IMR-90 (cell line): ENCODE data around the gene CISTR. TPM values are rescaled to one million over a fixed set of nuclear protein-coding genes. Genes with fewer than 3 reads are reported as not detected.

Source experiments
- ATAC-seq: fragments of 200-7000 bp; cut with Tn5 transposase; 2 replicates; pipeline ENCODE4 v1.9.1; 2020; ENCODE audit warnings: low read depth, mild to moderate bottlenecking, moderate library complexity
- BruUV-seq: library from RNA; stranded (reverse); fragments of 400-500 nt; replicated peaks from 2 replicates; lab custom pipeline; 2021; lab: Mats Ljungman, UMichigan
- CTCF ChIA-PET: fragments of 300-600 bp; formaldehyde crosslinking; extraction: SDS; loops from one replicate; lab custom pipeline; 2021; ENCODE audit warnings: antibody characterized with exemption; lab: Yijun Ruan, JAX
- POLR2A ChIA-PET: fragments of 300-600 bp; sonication (Branson Sonifier 250); formaldehyde crosslinking; loops from one replicate; lab custom pipeline; 2022; ENCODE audit warnings: antibody characterized with exemption; ENCODE audit not compliant: unreplicated experiment; lab: Charles Lee
- DNase-seq: peaks from one replicate; pipeline ENCODE4 v3.0.0; 2013
- H2AFZ ChIP-seq: replicated peaks from 2 replicates; pipeline ENCODE3; 2013; ENCODE audit warnings: low read length, mild to moderate bottlenecking; ENCODE audit not compliant: poor library complexity
- H2AK5ac ChIP-seq: 2 replicates; pipeline ENCODE4 v1.6.1; 2013; ENCODE audit warnings: low read depth, low read length, inconsistent platforms
- H2AK9ac ChIP-seq: replicated peaks from 2 replicates; pipeline ENCODE3; 2013; ENCODE audit warnings: mild to moderate bottlenecking, low read depth, low read length, moderate library complexity; ENCODE audit not compliant: poor library complexity
- H2BK120ac ChIP-seq: 2 replicates; pipeline ENCODE4 v1.6.1; 2013; ENCODE audit warnings: low read depth, low read length, inconsistent platforms
- H2BK15ac ChIP-seq: 3 replicates; pipeline ENCODE4 v1.6.1; 2013; ENCODE audit warnings: low read depth, low read length, inconsistent platforms
- H2BK20ac ChIP-seq: 2 replicates; pipeline ENCODE4 v1.6.1; 2013; ENCODE audit warnings: low read depth, mild to moderate bottlenecking, inconsistent platforms, low read length, moderate library complexity
- H2BK5ac ChIP-seq: 2 replicates; pipeline ENCODE4 v1.6.1; 2013; ENCODE audit warnings: mild to moderate bottlenecking, low read depth, low read length, inconsistent platforms; ENCODE audit not compliant: poor library complexity, severe bottlenecking
- H3K14ac ChIP-seq: replicated peaks from 2 replicates; pipeline ENCODE4 v1.6.1; 2013; ENCODE audit warnings: low read depth, low read length, inconsistent platforms
- H3K18ac ChIP-seq: 2 replicates; pipeline ENCODE4 v1.6.1; 2013; ENCODE audit warnings: low read depth, low read length, control low read depth
- H3K23ac ChIP-seq: 2 replicates; pipeline ENCODE4 v1.6.1; 2013; ENCODE audit warnings: low read depth, low read length, inconsistent platforms
- H3K27ac ChIP-seq: 2 replicates; pipeline ENCODE4 v1.5.1; 2013; ENCODE audit warnings: mild to moderate bottlenecking, control low read depth, low read length; ENCODE audit not compliant: insufficient read depth
- H3K27me3 ChIP-seq: 2 replicates; pipeline ENCODE4 v1.6.1; 2013; ENCODE audit warnings: low read length; ENCODE audit not compliant: control insufficient read depth, insufficient read depth
- H3K36me3 ChIP-seq: 2 replicates; pipeline ENCODE4 v1.6.1; 2013; ENCODE audit warnings: low read length, mixed read lengths; ENCODE audit not compliant: control insufficient read depth, insufficient read depth
- H3K4ac ChIP-seq: 2 replicates; pipeline ENCODE4 v1.6.1; 2013; ENCODE audit warnings: low read depth, low read length, inconsistent platforms
- H3K4me1 ChIP-seq: 2 replicates; pipeline ENCODE4 v1.6.1; 2013; ENCODE audit warnings: low read length, mixed read lengths; ENCODE audit not compliant: control insufficient read depth, insufficient read depth
- H3K4me2 ChIP-seq: 2 replicates; pipeline ENCODE4 v1.6.1; 2013; ENCODE audit warnings: low read depth, mild to moderate bottlenecking, control low read depth, low read length, moderate library complexity
- H3K4me3 ChIP-seq: 2 replicates; pipeline ENCODE4 v1.5.1; 2013; ENCODE audit warnings: low read depth, mild to moderate bottlenecking, control low read depth, low read length, moderate library complexity; ENCODE audit not compliant: insufficient read depth
- H3K56ac ChIP-seq: 2 replicates; pipeline ENCODE4 v1.6.1; 2013; ENCODE audit warnings: low read length, inconsistent platforms; ENCODE audit not compliant: insufficient read depth; ENCODE audit errors: extremely low read depth
- H3K79me1 ChIP-seq, 2 experiments: 2 replicates each; pipeline ENCODE4 v1.6.1; 2013; ENCODE audit warnings: low read length in 2 of 2, inconsistent platforms in 1 of 2, low read depth in 1 of 2
- H3K9ac ChIP-seq: 2 replicates; pipeline ENCODE4 v1.6.1; 2013; ENCODE audit warnings: low read depth, low read length, control low read depth
- H3K9me1 ChIP-seq: 2 replicates; pipeline ENCODE4 v1.6.1; 2013; ENCODE audit warnings: low read length, inconsistent platforms; ENCODE audit not compliant: insufficient read depth
- H3K9me3 ChIP-seq: 2 replicates; pipeline ENCODE4 v1.6.1; 2013; ENCODE audit warnings: low read length; ENCODE audit not compliant: control insufficient read depth, insufficient read depth
- H4K20me1 ChIP-seq: 2 replicates; pipeline ENCODE4 v1.6.1; 2013; ENCODE audit warnings: low read length, inconsistent platforms; ENCODE audit not compliant: insufficient read depth
- H4K5ac ChIP-seq: 2 replicates; pipeline ENCODE4 v1.6.1; 2013; ENCODE audit warnings: mild to moderate bottlenecking, low read depth, low read length, control low read depth
- H4K8ac ChIP-seq, 2 experiments: 2 replicates each; pipeline ENCODE4 v1.6.1; 2013; ENCODE audit warnings: low read depth in 2 of 2, low read length in 2 of 2, control low read depth in 1 of 2, inconsistent platforms in 1 of 2
- H4K91ac ChIP-seq: 2 replicates; pipeline ENCODE4 v1.6.1; 2013; ENCODE audit warnings: low read depth, low read length, inconsistent platforms; ENCODE audit not compliant: insufficient read depth
- CEBPB ChIP-seq: IDR thresholded peaks from 2 replicates; pipeline ENCODE4 v1.6.1; 2012; ENCODE audit warnings: low read depth, low read length, improper control_type of control experiment
- CHD1 ChIP-seq: IDR thresholded peaks from 2 replicates; pipeline ENCODE4 v1.6.1; 2012; ENCODE audit warnings: low read depth, low read length, improper control_type of control experiment
- MAZ ChIP-seq: IDR thresholded peaks from 2 replicates; pipeline ENCODE4 v1.6.1; 2012; ENCODE audit warnings: low read depth, mild to moderate bottlenecking, low read length, improper control_type of control experiment, moderate library complexity, borderline replicate concordance
- NFE2L2 ChIP-seq: fragments of 150-350 bp; IDR thresholded peaks from 2 replicates; pipeline ENCODE4 v1.6.1; 2016; ENCODE audit warnings: low read depth, mild to moderate bottlenecking, low read length
- POLR2A ChIP-seq: IDR thresholded peaks from 2 replicates; pipeline ENCODE4 v1.6.1; 2012; ENCODE audit warnings: mild to moderate bottlenecking, low read depth, low read length
- RAD21 ChIP-seq: IDR thresholded peaks from 2 replicates; pipeline ENCODE4 v1.6.1; 2012; ENCODE audit warnings: low read length, improper control_type of control experiment
- RCOR1 ChIP-seq: IDR thresholded peaks from 2 replicates; pipeline ENCODE4 v1.6.1; 2012; ENCODE audit warnings: mild to moderate bottlenecking, low read length, improper control_type of control experiment; ENCODE audit not compliant: insufficient replicate concordance
- RFX5 ChIP-seq: IDR thresholded peaks from 2 replicates; pipeline ENCODE4 v1.8.0; 2012; ENCODE audit warnings: low read depth, mild to moderate bottlenecking, low read length, moderate library complexity
- WGBS, 2 experiments: methylation state at CpG; one replicate each; pipeline versions ENCODE4 v1.1.5 to v1.1.7; 2013; ENCODE audit warnings: missing lambda C conversion rate in 2 of 2; ENCODE audit not compliant: insufficient read length in 1 of 2; ENCODE audit errors: extremely low coverage in 2 of 2; 5-methylcytosine and 5-hydroxymethylcytosine counted together
- dilution Hi-C: fragments of 300-500 bp; cut with HindIII; formaldehyde crosslinking; loops from one replicate; pipeline ENCODE4 v1.14.3; 2018; ENCODE audit warnings: low sequenced_read_pairs; ENCODE audit not compliant: unreplicated experiment
- in situ Hi-C: fragments of 300-500 bp; cut with MboI; formaldehyde crosslinking; loops from 3 replicates; pipeline ENCODE4 v1.14.3; 2019; ENCODE audit warnings: low sequenced_read_pairs, inconsistent platforms, mixed read lengths
- intact Hi-C: fragments of 100-400 bp; cut with micrococcal nuclease; formaldehyde crosslinking; loops from 2 replicates; pipeline ENCODE4 v1.10.0; 2022
- polyA plus RNA-seq, 3 experiments: library from polyadenylated mRNA; depleted of rRNA; stranded (reverse); fragments of >200 nt; gene quantifications; 2 replicates each; pipeline ENCODE4 v1.2.3, GENCODE V29; 2012; ENCODE audit warnings: low replicate concordance in 1 of 3
- total RNA-seq: library from RNA; depleted of rRNA; stranded (reverse); fragments of >200 nt; gene quantifications from 2 replicates; pipeline ENCODE4 v1.2.3, GENCODE V29; 2012
- TF ChIP-seq, protein P1 (sequence below): fragments of 150-350 bp; IDR thresholded peaks from 2 replicates; pipeline ENCODE4 v1.6.1; 2016; ENCODE audit warnings: low read depth, mild to moderate bottlenecking, low read length, moderate library complexity, borderline replicate concordance

Gene CISTR
- total and polyA plus RNA-seq, 2 of the 4 experiments (the other 2 are of a cell fraction), result not detected

DNA sequence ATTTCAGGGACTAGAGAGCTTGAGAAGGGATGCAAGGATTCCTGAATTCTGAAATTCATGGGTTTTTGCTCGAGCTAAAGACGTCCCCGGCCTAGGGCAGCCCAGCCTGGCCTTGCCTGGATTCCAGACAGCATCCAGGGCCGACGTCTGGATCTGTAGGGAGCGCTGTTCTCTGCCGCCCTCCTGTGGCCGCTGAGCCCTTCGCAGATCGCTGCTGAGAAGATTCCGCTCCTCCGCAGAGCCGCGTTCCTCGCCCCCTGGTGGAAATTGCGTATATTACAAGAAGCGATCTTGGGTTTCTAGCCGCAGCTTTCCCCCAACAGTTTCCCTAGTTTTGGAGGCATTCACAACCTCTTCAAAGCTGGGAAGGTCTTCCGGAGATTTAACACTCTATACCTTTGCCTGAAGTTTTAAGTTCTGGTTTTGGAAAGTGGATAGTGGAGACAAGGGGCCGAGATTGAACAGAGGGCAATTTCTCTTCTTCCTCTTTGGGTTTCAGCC is 5.1 kb downstream of the CISTR start (continued):
- no peak for TF ChIP-seq RFX5

DNA sequence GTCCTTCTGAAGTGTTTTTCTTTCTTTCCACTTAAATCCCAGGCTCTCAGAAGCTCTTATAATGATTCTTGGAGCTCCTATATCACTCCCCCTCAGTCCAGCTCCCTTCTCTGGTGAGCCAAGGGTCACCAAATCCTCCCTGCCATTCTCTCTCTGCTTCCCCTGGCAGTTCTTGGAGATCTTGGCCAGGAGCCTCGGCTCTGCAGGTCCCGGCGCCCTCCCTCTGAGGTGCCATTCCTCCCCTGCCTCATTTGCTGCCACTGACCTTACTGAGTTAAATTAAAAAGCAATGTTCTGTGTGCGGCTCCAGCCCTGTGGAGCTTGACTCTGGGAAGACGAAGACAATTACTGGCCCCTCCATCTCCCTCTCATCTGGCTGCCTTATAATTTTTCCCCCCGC is 7.0 kb downstream of the CISTR start:
- H2BK5ac ChIP-seq, result no peak overlapping the region
- no peaks in the 10 kb centered on the region for H3K79me1 ChIP-seq
- no peak overlapping the region for H4K5ac ChIP-seq
- ATAC-seq, result no peak
- ChIA-PET CTCF (interaction anchor here (2.4 to 5.3 kb wide), 2 partner anchors 17 to 42 kb away, joined by 9 to 48 read pairs; partner anchors contain the start of gene CALCOCO1), POLR2A (no interaction called here)
- H3K4ac ChIP-seq, result no peak overlapping the region
- 52% methylated on average over 4 of the region's 6 CpGs; no CpG with 5 or more reads in 1 of the 2 experiments for WGBS, 2 experiments
- H3K9ac ChIP-seq, result no peak overlapping the region
- no peak overlapping the region for H2BK20ac ChIP-seq
- no peak overlapping the region for H3K23ac ChIP-seq
- DNase-seq, result no peak
- H3K4me2 ChIP-seq, result no peak overlapping the region
- H3K9me3 ChIP-seq, result no peaks in the 10 kb centered on the region
- no peak overlapping the region for H3K18ac ChIP-seq
- H3K27ac ChIP-seq, result no peak overlapping the region
- dilution Hi-C loops (no loop called here), in situ Hi-C loops (loop anchor here (5.0 to 10.0 kb wide), 2 partner anchors 42 to 200 kb away; no protein-coding TSS in a partner anchor), intact Hi-C loops (loop anchor here (5.0 kb wide), 1 partner anchor 468 kb away; no protein-coding TSS in a partner anchor)
- no peaks in the 10 kb centered on the region for H3K4me1 ChIP-seq
- H3K36me3 ChIP-seq, result no peaks in the 10 kb centered on the region
- no peaks in the 10 kb centered on the region for H3K9me1 ChIP-seq
- H3K4me3 ChIP-seq, result no peak overlapping the region
- TF ChIP-seq, protein P1, sequence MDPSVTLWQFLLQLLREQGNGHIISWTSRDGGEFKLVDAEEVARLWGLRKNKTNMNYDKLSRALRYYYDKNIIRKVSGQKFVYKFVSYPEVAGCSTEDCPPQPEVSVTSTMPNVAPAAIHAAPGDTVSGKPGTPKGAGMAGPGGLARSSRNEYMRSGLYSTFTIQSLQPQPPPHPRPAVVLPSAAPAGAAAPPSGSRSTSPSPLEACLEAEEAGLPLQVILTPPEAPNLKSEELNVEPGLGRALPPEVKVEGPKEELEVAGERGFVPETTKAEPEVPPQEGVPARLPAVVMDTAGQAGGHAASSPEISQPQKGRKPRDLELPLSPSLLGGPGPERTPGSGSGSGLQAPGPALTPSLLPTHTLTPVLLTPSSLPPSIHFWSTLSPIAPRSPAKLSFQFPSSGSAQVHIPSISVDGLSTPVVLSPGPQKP, result no peak
- no peak for TF ChIP-seq RFX5
- TF ChIP-seq MAZ, result no peak
- no peak for TF ChIP-seq CEBPB
- TF ChIP-seq RCOR1, result no peak
- TF ChIP-seq CHD1, result no peak
- TF ChIP-seq NFE2L2, result no peak
- no peak for TF ChIP-seq RAD21
- no peak for TF ChIP-seq POLR2A
- H2BK120ac ChIP-seq, result no peak overlapping the region
- no TSS peak for BruUV-seq
- no peak overlapping the region for H2AFZ ChIP-seq
- no peak overlapping the region for H4K91ac ChIP-seq
- H2AK9ac ChIP-seq, result no peak overlapping the region
- H2AK5ac ChIP-seq, result no peak overlapping the region
- peaks cover 65% of the 10 kb centered on the region for H3K27me3 ChIP-seq
- no peak overlapping the region for H4K8ac ChIP-seq
- no peak overlapping the region for H2BK15ac ChIP-seq
- no peak overlapping the region for H3K14ac ChIP-seq
- no peak overlapping the region for H3K56ac ChIP-seq
- H4K20me1 ChIP-seq, result no peaks in the 10 kb centered on the region
